HG02943 (cell line): ENCODE measurements around the gene KCTD10.
"Not testable (repeated sequence)": the region's sequence is repeated elsewhere in the genome, so short reads cannot be mapped to it uniquely, and the experiment has no call there.

ENCODE experiments used
- ATAC-seq: cut with Tn5 transposase; IDR thresholded peaks from one replicate; pipeline ENCODE4 v1.9.1; 2021; ENCODE audit warnings: mild to moderate bottlenecking, low read depth, moderate library complexity; ENCODE audit not compliant: unreplicated experiment

Gene KCTD10

DNA sequence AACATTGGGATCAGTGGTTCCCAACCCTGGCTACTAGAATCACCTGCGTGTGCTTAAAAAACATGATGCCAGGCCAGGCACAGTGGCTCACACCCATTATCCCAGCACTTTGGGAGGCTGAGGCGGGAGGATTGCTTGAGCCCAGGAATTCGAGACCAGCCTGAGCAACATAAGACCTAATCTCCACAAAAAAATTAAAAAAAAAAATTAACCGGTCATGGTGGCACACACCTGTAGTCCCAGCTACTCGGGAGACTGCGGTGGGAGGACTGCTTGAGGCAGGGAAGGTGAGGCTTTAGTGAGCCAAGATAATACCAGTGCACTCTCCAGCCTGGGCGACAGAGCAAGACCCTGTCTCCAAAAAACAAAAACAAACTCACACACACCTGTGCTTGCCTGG, 2.0 kb downstream of the KCTD10 start:
- no peak for ATAC-seq

DNA sequence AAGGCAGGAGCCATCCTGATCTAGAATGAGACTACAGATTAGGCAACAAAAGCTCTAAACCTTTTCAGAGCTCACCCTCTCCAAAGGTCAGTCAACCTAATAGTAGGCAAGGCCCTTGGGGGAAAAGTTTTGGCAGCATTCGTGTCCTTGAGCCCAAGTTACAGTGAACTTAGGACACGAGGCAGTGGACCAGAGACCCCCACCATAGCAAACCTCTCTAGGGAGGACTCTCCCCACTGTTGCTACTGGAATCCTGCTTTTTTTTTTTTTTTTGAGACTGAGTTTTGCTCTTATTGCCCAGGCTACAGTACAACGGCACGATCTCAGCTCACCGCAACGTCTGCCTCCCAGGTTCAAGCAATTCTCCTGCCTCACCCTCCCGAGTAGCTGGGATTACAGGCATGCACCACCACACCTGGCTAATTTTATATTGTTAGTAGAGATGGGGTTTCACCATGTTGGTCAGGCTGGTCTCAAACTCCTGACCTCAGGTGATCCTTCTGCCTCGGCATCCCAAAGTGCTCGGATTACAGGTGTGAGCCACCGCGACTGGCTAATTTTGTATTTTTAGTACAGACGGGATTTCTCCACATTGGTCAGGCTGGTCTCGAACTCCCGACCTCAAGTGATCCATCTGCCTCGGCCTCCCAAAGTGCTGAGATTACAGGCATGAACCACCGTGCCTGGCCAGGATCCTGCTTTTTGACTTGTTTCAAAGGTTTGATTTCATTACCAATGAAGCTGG, 3.4 kb downstream of the KCTD10 start:
- not testable (repeated sequence) for ATAC-seq

GRCh38 chr12:109473006-109473405, 4.1 kb downstream of the KCTD10 start:
- no peak for ATAC-seq

GRCh38 chr12:109469517-109469916, 7.6 kb downstream of the KCTD10 start:
- ATAC-seq = no peak

DNA sequence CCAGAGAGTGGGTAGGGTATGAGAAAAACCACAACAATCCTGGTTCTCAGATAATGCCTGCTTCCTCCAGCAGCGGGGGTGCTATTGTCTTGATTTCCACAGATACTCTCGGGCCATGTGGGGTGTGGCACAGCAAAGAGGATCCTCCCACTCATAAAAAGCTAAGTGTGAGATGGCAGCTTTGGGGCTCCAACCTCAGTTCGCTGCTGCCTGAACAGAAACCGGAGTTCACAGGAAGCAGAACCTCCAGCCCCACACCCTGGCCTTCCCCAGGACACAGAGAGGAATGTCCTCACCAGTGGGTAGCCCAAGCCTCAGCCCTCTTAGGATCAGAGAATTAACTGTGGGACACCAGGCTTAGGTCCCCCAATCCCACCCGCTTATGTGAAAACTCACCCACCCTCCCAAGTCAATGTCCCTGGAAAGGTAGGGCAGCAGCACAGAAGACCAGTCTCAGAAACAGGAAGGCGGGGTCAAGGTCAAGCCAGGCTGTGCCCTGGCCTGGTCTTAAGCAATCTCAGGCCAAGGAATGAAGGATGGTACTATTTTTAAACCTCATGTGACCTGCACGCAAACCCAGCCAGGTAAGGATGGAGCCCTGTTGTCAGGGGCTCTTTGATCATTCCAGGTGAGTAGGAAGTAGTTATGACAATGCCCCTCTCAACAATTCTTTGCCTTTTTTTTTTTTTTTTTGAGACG, 9.0 kb downstream of the KCTD10 start:
- no peak for ATAC-seq

DNA sequence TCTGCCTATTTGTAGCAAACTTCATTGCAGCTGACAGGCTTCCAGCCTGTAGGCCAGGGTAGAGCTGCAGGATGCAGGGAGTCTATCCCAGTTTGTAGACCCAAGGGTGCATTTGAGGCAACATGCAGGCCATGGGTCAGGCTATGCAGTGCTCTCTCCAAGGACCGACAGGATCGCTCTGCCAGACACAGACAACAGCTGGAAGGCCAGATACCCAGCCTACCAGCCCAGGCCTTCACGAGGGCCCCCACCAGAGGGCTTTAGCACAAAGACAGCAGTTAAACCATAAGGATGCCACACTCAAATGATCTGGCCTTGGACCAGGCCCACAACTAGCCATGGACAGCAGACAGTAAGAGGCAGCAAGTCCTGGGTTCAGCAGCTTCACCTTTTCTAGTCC, 10.3 kb downstream of the KCTD10 start:
- no peak for ATAC-seq

- no peak for ATAC-seq
These were observed 10.8 kb downstream of the KCTD10 start for GRCh38 chr12:109466305-109466704.

DNA sequence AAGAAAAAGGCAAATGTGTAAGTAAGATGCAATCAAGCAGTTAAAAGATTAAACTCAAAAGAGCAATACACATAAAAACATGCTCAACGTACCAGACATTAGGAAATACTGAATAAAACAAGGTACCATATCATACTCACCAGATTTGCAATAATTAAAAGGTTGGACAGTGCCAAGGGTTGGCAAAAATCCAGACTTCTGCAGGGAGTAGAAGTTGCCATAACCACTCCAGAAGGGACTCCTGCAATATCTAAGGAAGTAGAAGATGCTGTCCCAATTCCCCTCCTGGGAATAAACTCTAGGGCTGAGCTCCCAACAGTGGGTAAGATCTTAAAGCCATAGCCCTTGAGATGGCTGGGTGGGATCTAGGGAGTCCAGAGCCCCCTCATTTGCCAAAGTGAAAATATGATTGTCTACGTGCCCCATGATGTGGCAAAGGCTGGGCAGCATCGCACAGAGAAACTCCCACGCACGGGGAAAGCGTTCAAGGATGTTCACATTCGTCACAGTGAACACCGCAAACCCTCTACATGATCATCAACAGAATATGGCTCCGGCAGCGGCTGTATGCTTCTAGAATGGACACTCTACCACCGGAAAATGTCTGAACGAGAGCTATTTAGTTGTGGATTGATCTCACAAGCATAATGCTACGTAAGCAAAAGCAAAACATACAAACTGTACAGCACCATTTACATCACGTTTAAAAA, 12.3 kb downstream of the KCTD10 start:
- ATAC-seq = no peak

- ATAC-seq = no peak
These were observed 13.3 kb downstream of the KCTD10 start for GRCh38 chr12:109463756-109464155.

- no peak for ATAC-seq
These were observed 14.0 kb downstream of the KCTD10 start for GRCh38 chr12:109462868-109463692.

DNA sequence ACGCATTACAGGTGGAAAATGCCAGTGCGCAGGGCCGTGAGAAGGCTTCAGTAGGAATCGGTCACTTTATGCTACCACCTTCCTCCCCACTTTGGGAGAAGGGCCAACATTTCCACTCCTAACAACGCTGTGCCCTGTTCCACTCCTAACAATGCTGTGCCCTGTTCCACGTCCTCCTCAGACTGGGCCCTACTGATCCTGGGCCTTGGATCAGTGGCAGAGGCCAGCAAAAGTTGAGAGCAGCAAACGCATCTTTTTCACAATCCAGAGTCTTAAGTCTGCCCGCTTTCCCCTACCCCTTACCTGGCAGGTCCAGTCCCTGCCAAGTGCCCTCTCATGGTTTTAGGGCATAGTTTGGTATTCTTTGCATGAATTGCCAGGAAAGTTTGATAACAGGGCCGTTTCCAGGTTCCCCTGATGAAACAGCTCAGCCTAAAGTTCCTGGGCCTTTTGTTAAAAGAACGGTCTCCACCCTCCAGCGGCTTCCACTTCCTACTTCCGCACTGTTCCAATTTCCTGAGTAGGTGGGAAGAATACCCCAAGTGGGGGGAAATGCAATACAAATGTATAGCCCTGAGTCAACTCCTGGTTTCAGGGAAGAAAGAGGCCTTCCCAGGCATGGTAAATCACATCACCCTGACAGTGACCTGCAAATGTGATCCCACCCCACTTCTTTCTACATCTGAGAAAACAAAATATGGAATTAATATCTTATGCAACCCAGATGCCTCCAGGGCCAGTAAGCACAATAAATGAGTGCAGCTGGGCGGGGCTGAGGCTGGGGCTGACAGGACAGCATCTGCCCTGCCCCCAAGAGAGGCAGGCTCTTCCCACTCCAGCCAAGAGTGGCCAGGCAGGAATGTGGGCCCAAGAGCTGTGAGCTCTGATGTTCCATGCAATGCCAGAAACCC, 15.0 kb downstream of the KCTD10 start:
- no peak for ATAC-seq

GRCh38 chr12:109461049-109461845, 15.9 kb downstream of the KCTD10 start:
- no peak for ATAC-seq

- no peak for ATAC-seq
These were observed 16.6 kb downstream of the KCTD10 start for GRCh38 chr12:109460538-109460937.

DNA sequence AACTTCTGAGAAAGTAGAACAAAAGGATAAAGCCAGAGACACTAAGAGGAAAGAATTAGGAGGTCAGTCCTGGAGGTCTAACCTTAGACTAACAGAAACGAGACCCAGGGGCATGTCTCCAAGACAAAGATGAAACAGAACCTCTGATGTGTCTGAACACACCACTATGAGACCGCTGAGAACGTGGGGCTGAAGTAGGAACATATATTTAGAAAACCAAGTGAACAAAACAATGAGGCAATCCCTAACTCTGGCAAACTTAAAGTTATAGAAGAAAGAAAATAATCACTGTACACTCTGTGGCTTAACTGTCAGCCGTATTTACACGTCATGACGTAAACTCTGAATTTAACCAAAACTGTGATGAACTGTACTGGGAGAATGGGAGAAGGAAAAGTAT, 17.9 kb downstream of the KCTD10 start:
- ATAC-seq = no peak

DNA sequence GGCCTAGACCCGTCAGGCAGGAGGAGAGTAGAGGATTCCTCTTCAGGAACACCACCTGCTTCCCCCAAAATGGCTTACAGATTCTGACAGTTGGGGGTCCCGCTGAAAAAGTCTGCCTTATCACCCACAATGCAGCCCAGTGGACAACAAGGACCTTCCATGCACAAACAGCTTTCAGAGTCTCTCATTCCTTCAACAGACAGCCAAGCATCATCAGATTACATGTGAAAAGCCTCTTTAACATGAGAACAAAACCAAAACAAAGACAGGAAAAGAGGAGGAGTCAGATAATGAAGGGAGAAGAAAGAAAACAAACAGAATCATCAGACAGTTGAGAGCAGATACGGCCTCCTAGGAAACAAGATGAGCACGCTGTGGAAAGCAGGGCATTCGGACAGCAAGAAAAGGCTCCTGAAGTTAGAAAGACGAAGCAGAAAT, 18.3 kb downstream of the KCTD10 start:
- ATAC-seq = no peak

DNA sequence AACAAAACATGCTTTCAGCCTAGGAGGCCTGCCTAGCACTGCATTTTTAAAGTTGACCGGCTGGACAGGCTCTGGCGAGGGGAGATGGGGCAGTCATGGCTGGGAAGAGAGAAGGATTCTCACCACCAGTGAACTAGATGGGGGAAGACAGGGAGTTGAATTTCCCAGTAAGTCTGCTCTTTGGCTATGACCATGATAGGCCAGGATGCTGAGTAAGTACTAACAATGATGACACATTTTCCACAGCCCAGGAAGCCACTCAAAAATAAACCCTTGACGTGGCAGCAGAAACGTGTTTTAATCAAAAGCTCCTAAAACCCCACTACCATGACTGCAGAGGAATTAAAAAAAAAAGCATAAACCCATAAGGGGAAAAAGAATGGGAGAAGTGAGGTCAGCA, 19.0 kb downstream of the KCTD10 start:
- ATAC-seq = no peak

- ATAC-seq = no peak
These were observed 21.4 kb downstream of the KCTD10 start for GRCh38 chr12:109455706-109456105.

- no peak for ATAC-seq
These were observed 24.6 kb downstream of the KCTD10 start for GRCh38 chr12:109452489-109452888.

DNA sequence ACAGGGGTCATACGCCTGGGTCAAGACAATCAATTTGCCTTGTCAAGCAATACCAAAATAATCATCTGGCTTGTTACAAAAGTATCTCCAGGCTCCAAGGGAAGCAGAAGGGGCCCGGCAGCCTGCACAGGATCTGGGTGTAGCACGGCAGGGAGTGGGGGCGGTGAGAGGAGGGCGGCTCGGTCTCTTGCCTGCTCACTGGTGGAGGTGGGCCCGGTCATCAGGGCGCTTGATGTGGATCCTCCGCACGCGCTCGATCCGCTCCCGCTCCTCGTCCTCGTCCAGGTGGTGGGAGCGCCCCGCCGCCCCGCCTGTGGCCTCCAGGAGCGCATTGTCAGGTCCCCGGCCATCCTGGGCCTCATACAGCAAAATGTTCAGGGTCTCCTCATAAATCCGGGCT, 25.7 kb downstream of the KCTD10 start:
- no peak for ATAC-seq
